Measurements from ENCODE around the gene UBALD2.

DNA sequence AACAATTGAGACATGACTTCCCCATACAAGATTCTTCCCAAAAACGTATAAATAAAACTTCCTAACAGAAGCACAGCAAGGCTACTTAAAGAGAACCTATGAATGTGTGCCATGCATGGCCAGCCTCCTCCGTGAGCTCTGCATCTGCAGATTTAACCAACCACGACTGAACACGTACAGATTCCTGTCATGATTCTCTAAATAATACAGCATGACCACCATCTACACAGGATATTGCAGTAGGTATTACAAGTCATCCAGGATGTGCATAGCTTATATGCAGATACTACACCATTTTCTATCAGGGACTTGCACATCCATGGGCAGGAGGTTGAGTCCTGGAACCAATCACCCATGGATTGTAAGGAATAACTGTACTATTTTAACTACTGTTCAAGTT is 44.3 kb downstream of the UBALD2 start:
- TF ChIP-seq, protein P1, sequence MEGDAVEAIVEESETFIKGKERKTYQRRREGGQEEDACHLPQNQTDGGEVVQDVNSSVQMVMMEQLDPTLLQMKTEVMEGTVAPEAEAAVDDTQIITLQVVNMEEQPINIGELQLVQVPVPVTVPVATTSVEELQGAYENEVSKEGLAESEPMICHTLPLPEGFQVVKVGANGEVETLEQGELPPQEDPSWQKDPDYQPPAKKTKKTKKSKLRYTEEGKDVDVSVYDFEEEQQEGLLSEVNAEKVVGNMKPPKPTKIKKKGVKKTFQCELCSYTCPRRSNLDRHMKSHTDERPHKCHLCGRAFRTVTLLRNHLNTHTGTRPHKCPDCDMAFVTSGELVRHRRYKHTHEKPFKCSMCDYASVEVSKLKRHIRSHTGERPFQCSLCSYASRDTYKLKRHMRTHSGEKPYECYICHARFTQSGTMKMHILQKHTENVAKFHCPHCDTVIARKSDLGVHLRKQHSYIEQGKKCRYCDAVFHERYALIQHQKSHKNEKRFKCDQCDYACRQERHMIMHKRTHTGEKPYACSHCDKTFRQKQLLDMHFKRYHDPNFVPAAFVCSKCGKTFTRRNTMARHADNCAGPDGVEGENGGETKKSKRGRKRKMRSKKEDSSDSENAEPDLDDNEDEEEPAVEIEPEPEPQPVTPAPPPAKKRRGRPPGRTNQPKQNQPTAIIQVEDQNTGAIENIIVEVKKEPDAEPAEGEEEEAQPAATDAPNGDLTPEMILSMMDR (optimal IDR thresholded peaks at IDR 0.05 in 1 of 3, IDR thresholded peaks at IDR 0.05 in 1 of 3, conservative IDR thresholded peaks at IDR 0.05 in 1 of 3; ENCODE audit: extremely low read depth in 1 of 3, insufficient read depth in 2 of 3, low read length in 3 of 3), result no peak
- no peak for TF ChIP-seq EZH2 (IDR thresholded peaks at IDR 0.05; ENCODE audit: low read length)

Measured in keratinocyte (primary cell).